Measurements from ENCODE around the gene TMOD1. TPM values are rescaled to one million over a fixed set of nuclear protein-coding genes. Genes with fewer than 3 reads are reported as not detected.

Gene TMOD1
- total and polyA plus RNA-seq, 9 of the 15 experiments (the other 6 are each of a cell fraction or from before 2014, with no cell fraction given) = 7.1 to 41.2 (median 14.2) TPM

- no peak for TF ChIP-seq MAFG (tag; conservative IDR thresholded peaks at IDR 0.05)
- no peak for TF ChIP-seq ZNF253 (CRISPR knock-in tag; conservative IDR thresholded peaks at IDR 0.05)
- peak; percentile 94 for TF ChIP-seq RBBP5 (IDR thresholded peaks at IDR 0.05; ENCODE audit: borderline replicate concordance, insufficient read depth, low read length, poor library complexity, severe bottlenecking)
- TF ChIP-seq NCOA1 (IDR thresholded peaks at IDR 0.05; ENCODE audit: low read depth) = no peak
- TF ChIP-seq ZNF431 (CRISPR knock-in tag; IDR thresholded peaks at IDR 0.05) = 0 out of 2 replicates have a peak, but pooled peaks have one; percentile 32
- no peak for TF ChIP-seq SPI1 (IDR thresholded peaks at IDR 0.05; ENCODE audit: borderline replicate concordance, low read depth, low read length)
- no peak; the same call in 1 of the 2 replicates for TF ChIP-seq ZNF175 (CRISPR knock-in tag; IDR thresholded peaks at IDR 0.05; ENCODE audit: low read depth)
- no peak for TF ChIP-seq SMARCE1 (IDR thresholded peaks at IDR 0.05)
- no peak for TF ChIP-seq ATF1 (CRISPR knock-in tag; IDR thresholded peaks at IDR 0.05)
- TF ChIP-seq ATF1 (tag; IDR thresholded peaks at IDR 0.05) = no peak
- 0 out of 2 replicates have a peak, but pooled peaks have one; percentile 6 for TF ChIP-seq THAP12 (CRISPR knock-in tag; IDR thresholded peaks at IDR 0.05)
- TF ChIP-seq HSF4 (CRISPR knock-in tag; IDR thresholded peaks at IDR 0.05; ENCODE audit: borderline replicate concordance) = no peak
- no peak for TF ChIP-seq CEBPZ (IDR thresholded peaks at IDR 0.05; ENCODE audit: borderline replicate concordance, low read depth, low read length)
- TF ChIP-seq CTCFL (IDR thresholded peaks at IDR 0.05; ENCODE audit: borderline replicate concordance, insufficient read depth, low read depth, low read length, poor library complexity, severe bottlenecking) = no peak
- TF ChIP-seq RNF2 (IDR thresholded peaks at IDR 0.05) = no peak; the same call in 1 of the 2 replicates
- no peak for TF ChIP-seq ELK3 (CRISPR knock-in tag; IDR thresholded peaks at IDR 0.05)
- TF ChIP-seq SIX5 (IDR thresholded peaks at IDR 0.05; ENCODE audit: borderline replicate concordance in 1 of 2, insufficient read depth in 1 of 2, low read depth in 1 of 2, low read length in 2 of 2) = no peak
- no peak for TF ChIP-seq CHD2 (IDR thresholded peaks at IDR 0.05; ENCODE audit: low read depth, low read length)
- no peak for TF ChIP-seq BCL6 (CRISPR knock-in tag; IDR thresholded peaks at IDR 0.05)
- TF ChIP-seq SAFB (IDR thresholded peaks at IDR 0.05; ENCODE audit: borderline replicate concordance, low read depth, low read length) = no peak
Measured at GRCh38 chr9:97633859-97634490, 132.5 kb downstream of the TMOD1 start (continued).

Data from K562 (cell line).